Central memory CD4-positive, alpha-beta T cell (primary cell): ENCODE measurements around the gene RAB3IP.
"Not testable (repeated sequence)": the region's sequence is repeated elsewhere in the genome, so short reads cannot be mapped to it uniquely, and the experiment has no call there.

ENCODE experiments used
- DNase-seq: peaks from one replicate; pipeline ENCODE4 v3.0.0; 2022

RAB3IP gene

DNA sequence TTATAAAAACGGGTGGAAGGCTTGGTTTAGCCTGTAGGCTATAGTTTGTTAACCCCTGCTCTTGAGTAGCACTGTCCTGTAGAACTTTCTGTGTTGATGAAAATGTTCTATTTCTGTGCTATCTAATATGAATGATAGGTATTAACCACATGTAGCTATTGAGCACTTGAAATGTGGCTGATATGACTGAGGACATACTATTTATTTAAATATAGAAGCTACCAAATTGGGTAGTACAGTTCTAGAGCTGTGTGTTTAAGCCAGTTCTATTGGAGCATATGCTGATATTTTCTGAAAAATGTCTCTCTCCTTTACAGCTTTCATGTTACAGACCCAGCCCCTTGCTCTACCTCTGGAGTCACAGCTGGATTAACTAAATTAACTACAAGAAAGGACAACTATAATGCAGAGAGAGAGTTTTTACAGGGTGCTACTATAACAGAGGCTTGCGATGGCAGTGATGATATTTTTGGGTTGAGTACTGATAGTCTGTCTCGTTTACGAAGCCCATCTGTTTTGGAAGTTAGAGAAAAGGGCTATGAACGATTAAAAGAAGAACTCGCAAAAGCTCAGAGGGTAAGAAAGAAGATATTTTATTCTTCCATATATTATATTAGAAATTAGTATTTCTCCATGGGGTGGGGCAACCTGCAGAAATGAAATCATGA, 17.6 kb downstream of the RAB3IP start:
- DNase-seq, result no peak

DNA sequence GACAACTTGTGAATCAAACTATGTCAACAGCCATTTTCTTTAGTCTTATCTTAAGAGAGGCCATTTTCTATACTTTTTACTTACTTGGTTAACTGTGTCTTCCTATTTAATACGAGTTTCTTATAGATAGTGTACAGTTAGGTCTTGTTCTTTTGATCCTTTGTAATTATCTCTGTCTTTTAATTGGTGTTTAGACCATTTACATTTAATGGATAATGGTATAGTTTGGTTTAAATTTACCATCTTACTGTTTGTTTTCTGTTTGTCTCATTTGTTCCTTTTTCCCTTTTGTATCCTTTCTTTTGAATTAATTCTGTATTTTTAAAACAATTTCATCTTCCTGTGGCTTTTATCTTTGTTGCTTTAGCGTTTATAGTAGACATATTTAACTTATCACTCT, 19.4 kb downstream of the RAB3IP start:
- DNase-seq, result no peak

DNA sequence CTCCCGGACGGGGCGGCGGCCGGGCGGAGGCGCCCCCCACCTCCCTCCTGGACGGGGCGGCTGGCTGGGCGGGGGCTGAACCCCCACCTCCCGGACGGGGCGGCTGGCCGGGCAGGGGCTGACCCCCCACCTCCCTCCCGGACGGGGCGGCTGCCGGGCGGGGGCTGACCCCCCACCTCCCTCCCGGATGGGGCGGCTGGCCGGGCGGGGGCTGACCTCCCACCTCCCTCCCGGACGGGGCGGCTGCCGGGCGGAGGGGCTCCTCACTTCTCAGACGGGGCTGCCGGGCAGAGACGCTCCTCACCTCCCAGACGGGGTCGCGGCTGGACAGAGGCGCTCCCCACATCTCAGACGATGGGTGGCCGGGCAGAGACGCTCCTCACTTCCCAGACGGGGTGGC, 20.9 kb downstream of the RAB3IP start:
- not testable (repeated sequence) for DNase-seq

DNA sequence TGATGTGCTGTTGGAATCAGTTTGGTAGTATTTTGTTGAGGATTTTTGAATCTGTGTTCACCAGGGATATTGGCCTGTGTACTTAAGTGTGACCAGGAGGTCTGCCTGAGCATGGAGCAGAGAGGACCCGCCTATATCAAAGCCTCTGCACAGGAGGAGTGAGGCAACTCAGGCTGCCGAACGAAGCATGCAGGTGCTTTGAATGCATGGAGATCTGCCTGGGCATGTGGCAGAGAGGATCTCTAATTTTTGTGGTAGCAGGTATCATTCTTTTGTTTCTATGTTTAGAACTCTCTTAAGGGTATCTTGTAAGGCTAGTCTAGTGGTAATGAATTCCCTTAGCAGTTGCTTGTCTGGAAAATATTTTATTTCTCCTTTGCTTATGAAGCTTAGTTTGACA, 26.9 kb downstream of the RAB3IP start:
- DNase-seq, result no peak

DNA sequence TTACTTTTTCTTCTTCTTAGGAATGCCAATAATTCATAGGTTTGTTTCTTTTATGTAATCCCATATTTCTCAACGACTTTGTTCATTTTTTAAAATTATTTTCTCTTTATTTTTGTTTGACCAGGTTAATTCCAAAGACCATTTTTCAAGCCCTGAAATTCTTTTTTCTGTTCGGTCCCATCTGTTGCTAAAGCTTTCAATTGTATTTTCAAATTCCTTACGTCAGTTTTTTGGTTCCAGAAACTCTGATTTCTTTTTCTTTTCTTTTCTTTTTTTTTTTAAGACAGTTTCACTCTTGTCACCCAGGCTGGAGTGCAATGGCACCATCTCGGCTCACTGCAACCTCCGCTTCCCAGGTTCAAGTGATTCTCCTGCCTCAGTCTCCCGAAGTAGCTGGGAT, 27.6 kb downstream of the RAB3IP start:
- DNase-seq, result no peak

DNA sequence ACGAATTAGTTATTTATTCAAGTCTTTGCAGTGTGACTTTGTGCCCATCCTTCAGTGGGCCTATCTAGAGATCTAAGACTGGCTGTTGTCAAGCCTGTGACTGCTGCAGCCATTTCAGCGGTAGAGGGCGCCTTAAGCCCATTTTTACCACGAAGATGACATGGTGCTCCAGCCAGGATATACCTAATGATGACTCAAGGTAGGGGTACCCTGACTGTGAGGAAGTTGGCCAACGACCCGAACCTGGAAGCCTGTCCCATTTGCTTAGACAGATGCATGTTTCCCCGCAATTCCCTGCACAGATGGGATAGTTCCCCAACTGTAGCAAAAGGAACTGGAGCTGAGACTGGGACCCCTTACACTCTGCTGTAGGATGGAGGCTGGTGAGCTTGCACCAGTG, 41.3 kb downstream of the RAB3IP start:
- no peak for DNase-seq

DNA sequence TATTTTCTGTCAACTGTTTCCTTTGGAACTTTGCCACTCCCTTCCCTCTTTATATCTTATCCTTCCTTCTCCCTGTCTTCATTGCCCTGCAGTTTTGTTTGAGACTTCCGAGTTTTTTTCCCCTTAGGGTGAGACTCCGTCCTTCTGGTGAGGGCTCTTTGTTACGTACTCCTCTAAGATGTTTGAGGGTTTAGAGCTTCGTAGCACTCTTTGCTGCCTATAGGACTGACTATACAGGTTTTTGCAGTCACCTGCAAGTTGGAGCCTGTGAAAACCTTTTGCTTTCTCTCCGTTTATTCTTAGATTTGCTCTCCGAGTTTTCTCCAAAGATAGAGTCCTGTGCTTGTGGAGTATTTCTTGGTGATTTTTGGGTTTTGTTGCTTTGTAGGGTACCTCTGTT, 44.7 kb downstream of the RAB3IP start:
- no peak for DNase-seq

DNA sequence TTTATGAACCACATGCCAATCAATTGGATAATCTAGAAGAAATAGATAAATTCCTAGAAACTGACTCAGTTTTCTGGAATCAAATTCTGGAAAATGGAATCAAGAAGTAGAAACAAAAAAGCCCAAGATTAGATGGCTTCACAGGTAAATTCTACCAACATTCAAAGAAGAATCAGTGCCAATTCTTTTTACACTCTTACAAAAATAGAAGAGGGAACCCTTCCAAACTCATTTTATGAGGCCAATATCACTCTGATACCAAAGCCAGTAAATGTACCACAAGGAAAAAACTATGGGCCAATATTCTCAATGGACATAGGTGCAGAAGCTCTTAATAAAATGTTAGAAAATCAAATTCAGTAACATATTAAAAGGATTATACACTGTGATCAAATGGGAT, 50.7 kb downstream of the RAB3IP start:
- no peak for DNase-seq

DNA sequence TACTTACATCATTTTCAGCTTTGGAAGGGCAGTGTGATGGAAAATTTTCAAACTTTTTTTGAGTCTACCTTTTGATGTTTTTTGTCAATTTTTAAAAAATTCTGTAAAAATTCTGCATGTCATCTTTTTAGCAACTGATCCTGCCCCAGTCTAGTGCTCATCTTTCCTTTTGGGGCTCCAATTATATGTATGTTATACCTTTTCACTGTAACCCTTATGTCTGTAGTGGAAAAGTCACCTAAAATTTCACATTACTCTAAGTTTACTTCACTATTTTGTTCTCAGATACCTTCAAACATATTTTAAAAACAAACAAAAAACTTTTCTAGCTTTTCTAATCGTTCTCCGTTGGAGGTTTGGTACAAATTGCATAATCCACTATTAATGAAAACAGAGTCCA, 53.9 kb downstream of the RAB3IP start:
- DNase-seq, result no peak

DNA sequence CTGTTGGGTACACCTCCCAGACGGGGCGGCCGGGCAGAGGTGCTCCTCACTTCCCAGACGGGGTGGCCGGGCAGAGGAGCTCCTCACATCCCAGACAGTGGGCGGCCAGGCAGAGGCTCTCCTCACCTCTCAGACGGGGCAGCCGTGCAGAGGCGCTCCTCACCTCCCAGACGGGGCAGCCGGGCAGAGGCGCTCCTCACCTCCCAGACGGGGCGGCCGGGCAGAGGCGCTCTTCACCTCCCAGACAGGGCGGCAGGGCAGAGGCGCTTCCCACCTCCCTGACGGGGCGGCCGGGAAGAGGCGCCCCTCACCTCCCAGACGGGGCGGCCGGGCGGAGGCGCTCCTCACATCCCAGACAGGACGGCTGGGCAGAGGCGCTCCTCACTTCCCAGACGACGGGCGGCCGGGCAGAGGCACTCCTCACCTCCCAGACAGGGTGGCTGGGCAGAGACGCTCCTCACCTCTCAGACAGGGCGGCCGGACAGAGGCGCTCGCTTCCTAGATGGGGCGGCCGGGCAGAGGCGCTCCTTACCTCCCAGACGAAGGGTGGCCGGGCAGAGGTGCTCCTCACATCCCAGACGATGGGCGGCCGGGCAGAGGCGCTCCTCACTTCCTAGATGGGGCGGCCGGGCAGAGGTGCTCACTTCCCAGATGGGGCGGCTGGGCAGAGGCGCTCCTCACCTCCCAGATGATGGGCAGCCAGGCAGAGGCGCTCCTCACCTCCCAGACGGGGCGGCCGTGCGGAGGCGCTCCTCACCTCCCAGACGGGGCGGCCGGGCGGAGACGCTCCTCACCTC, 68.6 kb downstream of the RAB3IP start:
- not testable (repeated sequence) for DNase-seq

DNA sequence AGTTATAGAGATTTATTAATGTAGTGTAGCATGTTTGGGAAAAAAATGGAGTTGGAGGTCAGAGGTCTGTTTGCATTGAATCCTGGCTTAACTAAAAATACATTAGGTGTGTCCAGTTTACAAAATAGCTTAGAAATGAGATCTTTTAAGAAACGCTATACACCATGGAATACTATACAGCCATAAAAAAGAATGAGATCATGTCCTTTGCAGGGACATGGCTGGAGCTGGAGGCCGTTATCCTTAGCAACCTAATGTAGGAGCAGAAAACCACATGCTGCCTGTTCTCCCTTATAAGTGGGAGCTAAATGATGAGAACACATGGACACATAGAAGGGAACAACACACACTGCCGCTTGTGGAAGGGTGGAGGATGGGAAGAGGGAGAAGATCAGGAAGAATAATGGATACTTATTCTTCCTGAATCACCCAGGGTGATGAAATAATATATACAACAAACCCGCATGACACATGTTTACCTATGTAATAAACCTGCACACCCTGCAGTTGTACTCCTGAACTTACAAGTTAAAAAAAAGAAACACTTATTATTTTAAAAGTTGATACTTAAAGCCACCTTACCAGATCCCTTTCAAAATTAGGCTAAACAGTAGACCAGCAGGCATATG, 72.3 kb downstream of the RAB3IP start:
- no peak for DNase-seq

DNA sequence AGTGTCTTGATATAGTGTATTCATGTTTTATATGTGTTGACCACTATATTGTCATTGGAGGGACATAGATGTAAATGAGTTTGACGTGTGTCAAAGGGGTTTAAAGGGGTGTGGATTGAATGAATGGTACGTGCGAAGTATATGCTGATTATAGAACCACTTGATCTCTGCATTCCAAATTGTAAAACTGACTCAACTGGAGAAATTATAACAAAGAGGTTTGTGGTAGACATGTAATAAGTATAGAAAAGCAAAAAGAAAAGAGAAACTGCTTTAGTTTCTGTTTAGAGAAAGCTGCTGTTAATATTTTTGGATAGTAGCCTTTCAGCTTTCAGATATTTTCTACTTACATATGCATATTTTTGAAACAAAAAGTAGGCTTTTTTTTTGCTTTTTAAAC, 77.4 kb downstream of the RAB3IP start:
- DNase-seq, result no peak

DNA sequence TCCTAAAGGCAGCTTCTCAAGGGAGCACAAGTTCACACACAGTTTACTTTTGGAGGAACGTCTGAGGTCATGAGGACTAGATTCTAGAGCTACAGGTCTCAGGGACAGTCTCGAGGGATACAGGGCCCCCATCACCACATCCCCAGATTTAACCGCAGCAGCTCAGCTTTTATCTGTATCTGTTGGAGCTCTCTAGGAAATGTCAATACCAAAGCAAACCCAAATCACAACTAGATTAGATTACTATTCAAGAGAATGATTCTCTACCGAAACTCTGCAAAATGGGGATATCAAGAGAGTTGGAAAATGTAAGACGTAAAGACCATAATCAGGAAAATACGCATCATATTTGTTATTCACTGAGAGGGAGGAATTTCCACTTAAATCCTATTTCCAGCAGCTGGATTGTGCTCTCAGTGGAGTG, 82.4 kb downstream of the RAB3IP start:
- DNase-seq, result no peak

DNA sequence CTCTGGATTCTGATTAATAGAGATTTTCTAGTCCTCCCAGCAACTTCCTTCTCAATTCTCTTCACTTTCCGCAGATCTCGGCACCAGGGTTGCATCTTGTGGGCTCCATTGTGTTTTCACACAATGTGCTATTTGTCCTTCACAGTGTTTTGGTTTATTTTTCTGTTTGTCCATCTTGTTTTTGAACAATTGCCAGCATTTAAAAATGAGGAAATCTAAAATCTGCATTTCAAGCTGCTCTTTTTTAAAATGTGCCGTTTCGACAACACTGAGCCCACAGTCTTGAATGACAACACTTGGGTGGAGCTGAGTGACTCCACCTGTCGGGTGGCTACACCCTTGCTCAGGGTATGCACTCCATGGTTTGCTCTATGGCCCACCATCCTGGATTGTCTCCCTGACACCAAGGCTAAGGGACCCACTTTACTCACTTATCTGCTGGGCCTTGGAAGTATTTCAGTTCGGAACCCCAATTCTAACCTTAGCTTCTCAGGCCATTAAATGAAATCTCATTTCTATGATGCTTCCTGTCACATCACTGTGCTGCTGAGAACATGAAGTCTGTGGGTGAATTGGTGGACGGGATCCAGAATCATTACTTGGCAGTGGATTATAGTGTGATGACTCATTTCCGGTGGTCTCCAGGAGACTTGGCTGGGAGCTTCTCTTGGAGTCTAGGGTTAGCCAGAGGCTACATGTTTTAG, 82.9 kb downstream of the RAB3IP start:
- DNase-seq, result no peak

DNA sequence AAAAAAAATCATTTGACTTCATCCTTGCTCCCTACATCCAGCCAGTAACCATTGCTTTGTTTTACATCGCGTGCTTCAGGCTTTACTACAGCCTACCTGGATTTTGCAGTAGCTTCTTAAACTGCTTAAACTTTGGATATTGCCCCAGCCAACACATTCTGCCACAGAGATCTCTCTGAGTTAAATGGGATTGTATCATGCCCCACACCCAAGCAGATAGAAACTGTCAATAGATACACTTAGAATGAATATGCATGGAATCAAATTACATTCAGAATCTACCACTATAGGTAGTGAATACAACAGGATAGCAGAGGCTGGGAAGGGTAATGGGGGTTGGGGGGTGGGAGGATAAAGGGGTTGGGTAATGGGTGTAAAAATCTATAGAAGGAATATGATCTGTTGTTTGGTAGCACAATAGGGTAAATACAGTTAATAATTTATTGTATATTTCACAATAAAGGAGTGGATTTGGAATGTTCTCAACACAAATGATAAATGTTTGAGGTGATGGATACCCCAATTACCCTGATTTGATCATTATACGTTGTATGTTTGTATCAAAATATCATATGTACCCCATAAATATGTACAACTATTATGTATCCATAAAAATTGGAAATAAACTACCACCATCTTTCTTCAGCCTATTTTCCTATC, 83.7 kb downstream of the RAB3IP start:
- no peak for DNase-seq

DNA sequence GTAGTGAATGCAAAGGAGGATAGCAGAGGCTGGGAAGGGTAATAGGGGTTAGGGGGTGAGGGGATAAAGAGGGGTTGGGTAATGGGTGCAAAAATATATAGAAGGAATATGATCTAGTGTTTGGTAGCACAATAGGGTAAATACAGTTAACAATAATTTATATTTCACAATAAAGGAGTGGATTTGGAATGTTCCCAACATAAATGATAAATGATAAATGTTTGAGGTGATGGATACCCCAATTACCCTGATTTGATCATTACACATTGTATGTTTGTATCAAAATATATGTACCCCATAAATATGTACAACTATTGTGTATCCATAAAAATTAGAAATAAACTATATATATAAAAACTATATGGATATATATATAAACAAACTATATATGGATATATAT, 85.4 kb downstream of the RAB3IP start:
- no peak for DNase-seq

DNA sequence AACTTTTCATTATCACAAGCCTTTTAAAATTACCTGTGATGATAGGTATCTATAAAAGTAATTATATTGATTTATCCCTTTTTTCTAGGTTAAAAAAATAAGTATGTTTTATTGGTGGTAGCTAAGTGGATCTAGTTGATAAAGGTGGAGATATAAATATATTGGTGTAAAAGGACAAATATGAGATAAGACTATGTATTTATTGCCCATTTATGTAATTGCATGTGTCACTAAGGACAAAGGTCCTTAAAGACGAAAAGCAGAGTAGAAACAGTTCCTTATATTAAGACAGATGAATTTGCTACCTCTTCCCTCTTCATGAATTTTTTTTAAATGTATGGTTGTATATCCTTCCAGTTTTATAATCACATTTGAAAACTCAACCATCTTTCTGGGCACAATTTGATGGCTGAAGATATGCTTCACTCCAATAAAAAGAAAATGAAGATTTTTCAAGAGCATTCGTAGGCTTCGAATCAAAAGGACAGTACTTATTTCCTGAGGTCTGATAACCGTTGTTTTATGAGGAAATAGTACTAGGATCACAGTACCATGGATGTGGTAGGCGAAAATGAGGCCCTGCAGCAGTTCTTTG, 86.4 kb downstream of the RAB3IP start, which contains the start of gene MYRFL:
Gene MYRFL, plus strand, starts transcription at position 262 of the 595 bp plus-strand sequence. Its CDS starts 291 bp downstream, at position 553.
- DNase-seq, result no peak

DNA sequence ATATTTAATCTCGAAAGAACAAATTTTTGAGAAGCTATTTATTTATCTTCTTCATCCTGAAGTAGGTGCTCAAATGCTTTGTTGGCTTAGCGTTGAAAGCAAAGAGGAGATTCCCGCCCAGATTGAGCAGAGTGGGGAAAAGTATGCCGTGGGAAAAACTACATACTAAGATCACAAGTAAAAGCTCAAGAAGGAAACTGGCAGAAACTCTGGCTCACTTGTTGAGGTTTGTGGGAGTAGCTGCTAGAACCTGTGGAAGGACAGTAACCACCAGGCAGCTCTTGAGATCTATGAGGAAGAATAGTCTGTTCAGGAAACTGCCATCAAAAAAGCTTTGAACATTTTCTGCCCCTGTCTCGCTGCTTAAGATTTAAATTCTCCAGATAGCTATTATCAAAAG, 90.2 kb downstream of the RAB3IP start:
- DNase-seq, result no peak

DNA sequence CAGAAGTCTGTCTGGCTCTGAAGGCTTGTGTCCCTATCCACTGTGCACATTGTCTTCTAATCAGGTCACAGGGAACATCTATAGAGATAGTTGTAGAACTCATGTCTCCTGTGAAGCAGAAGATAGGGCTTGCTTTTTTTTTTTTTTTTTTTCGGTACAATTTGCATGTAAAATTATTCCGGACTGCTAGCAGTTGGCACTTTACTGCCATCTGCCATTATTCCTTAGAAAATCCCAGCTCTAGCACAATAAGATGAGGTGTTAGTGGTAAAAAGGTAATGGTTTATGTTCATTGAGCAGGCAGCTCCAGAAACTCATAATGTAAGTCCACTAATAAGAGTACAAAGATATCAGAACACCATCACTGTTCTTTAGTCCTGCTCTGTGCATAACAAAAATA, 95.0 kb downstream of the RAB3IP start:
- no peak for DNase-seq

DNA sequence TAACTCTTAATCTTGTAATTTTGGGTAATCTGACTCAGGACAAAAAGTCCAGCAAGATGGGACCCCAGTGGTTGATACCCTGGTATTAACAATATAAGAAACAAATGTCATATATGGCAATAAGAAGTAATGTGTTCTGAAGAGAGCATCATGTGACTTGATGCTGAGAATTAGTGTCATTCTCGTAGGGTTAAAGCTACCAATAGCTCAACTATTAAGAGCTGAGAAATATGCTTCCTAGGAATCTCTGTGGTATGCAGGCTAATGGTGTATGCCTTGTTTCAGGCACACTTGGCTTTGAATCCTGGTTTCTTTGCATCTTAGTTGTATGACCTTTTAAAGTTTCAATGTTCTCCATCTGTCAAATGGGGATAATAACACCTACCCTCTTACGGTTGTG, 95.5 kb downstream of the RAB3IP start:
- DNase-seq, result no peak

DNA sequence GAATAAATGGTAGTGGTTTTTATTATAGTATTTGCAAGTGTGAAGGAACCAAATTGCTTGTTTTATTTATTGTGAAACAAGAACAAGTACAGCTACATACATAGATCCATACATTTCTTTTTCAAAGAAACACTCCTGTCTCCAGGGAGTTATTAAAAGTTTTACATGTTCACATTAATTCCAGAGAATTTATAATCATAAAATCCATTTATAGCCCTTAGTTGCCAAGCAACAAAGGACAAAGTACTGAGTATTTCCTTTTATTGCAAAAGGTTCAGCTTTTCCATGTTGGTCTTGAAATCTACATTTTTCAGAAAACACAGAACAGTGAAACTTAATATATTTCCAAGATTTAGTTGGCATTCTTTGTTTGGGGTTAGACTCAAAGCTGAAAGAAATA, 95.9 kb downstream of the RAB3IP start:
- no peak for DNase-seq

DNA sequence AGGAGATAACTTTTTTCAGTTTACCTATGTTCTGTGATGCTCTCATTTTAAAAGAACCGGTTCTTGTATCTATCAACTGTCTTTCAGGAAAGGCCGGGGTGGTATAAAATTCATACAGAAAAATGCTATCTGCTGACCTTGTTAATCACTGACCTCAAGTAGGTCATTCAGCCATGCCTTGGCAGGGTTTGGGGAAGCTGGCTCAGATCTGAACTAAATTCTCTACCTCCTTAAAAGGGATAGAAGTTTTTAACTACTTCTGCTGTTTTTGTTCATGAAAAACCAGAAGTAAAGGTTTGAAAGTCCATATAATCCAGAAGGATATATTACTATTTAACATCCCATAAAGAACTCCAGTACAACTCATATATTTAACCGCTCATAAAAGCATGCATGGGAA, 96.4 kb downstream of the RAB3IP start:
- no peak for DNase-seq
